22Rv1 (cell line): ENCODE measurements around the gene GNG12.

Experiments used
- CTCF ChIP-seq: fragments of 450-650 bp; IDR thresholded peaks from 2 replicates; pipeline ENCODE4 v1.5.1; 2017; ENCODE audit warnings: mild to moderate bottlenecking
- ZFX ChIP-seq: fragments of 450-650 bp; IDR thresholded peaks from 2 replicates; pipeline ENCODE4 v1.6.1; 2017; ENCODE audit warnings: antibody characterized with exemption, borderline replicate concordance

GRCh38 chr1:67700220-67700619, 133.0 kb downstream of the GNG12 start:
- TF ChIP-seq ZFX (no peak), CTCF (no peak)
